Bronchial epithelial cell (primary cell): ENCODE results near the gene ZNF14. TPM values are rescaled to one million over a fixed set of nuclear protein-coding genes. Genes with fewer than 3 reads are reported as not detected.
"Not testable (repeated sequence)": the region's sequence is repeated elsewhere in the genome, so short reads cannot be mapped to it uniquely, and the experiment has no call there.

Experiments
- DNase-seq: peaks from one replicate; pipeline ENCODE4 v3.0.0-alpha.2; 2010; ENCODE audit warnings: low read depth
- FAIRE-seq: peaks from 2 replicates; lab custom pipeline; 2011; peaks lifted over from hg19 to GRCh38; lab: Jason Lieb, UNC
- H3K27me3 ChIP-seq: 2 replicates; pipeline ENCODE4 v1.5.1; 2011; ENCODE audit warnings: low read length; ENCODE audit not compliant: control insufficient read depth, insufficient read depth
- H3K36me3 ChIP-seq: 2 replicates; pipeline ENCODE4 v1.5.1; 2011; ENCODE audit warnings: low read length; ENCODE audit not compliant: control insufficient read depth, insufficient read depth
- H3K4me3 ChIP-seq: 2 replicates; pipeline ENCODE4 v1.5.1; 2011; ENCODE audit warnings: mild to moderate bottlenecking, low read depth, low read length, control low read depth
- total RNA-seq: library from RNA; depleted of rRNA; stranded (reverse); fragments of >200 nt; gene quantifications from 2 replicates; pipeline ENCODE4 v1.2.1, GENCODE V29; 2014
- TF ChIP-seq, protein P1 (sequence below): IDR thresholded peaks from 2 replicates; pipeline ENCODE4 v1.5.1; 2011; ENCODE audit warnings: mild to moderate bottlenecking, moderate library complexity, low read length, control low read depth, inconsistent platforms; ENCODE audit not compliant: insufficient read depth, severe bottlenecking

ZNF14 gene
- 4.2 and 5.6 TPM in 2 replicates for total RNA-seq

GRCh38 chr19:19732579-19733501, at the start of gene ZNF14:
ZNF14 (minus strand) TSS chr19:19733112; CDS start chr19:19732958, 154 bp downstream.
- Histone ChIP-seq H3K27me3 (no peaks in the 10 kb centered on the region), H3K36me3 (no peaks in the 10 kb centered on the region), H3K4me3 (peak within 1 kb of the TSS; percentile 99)
- TF ChIP-seq, protein P1, sequence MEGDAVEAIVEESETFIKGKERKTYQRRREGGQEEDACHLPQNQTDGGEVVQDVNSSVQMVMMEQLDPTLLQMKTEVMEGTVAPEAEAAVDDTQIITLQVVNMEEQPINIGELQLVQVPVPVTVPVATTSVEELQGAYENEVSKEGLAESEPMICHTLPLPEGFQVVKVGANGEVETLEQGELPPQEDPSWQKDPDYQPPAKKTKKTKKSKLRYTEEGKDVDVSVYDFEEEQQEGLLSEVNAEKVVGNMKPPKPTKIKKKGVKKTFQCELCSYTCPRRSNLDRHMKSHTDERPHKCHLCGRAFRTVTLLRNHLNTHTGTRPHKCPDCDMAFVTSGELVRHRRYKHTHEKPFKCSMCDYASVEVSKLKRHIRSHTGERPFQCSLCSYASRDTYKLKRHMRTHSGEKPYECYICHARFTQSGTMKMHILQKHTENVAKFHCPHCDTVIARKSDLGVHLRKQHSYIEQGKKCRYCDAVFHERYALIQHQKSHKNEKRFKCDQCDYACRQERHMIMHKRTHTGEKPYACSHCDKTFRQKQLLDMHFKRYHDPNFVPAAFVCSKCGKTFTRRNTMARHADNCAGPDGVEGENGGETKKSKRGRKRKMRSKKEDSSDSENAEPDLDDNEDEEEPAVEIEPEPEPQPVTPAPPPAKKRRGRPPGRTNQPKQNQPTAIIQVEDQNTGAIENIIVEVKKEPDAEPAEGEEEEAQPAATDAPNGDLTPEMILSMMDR, result peak; percentile 25
- FAIRE-seq (no peak), DNase-seq (peak; percentile 87)

GRCh38 chr19:19781791-19782190, 48.9 kb upstream of the ZNF14 start:
- FAIRE-seq, DNase-seq, H3K4me3 ChIP-seq, H3K36me3 ChIP-seq, H3K27me3 ChIP-seq: not testable (repeated sequence)

DNA sequence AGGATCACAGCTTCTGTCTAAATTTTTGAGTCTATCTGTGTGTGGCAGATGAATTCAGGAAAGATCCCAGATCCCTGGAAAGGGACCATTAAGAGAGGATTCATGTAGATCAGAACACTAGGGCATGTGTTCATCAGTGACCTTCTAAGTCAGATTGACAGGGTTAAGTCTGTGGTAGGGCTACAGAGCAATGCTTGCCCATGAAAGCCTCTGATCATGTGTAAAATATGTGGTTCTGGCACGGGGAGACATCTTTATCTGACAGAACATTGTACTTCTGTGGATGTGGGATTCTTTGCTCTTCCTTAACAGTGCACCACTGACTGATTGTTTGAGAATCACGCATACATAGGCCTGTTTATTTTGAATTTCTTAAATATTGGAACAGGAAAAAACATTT, 45.8 kb upstream of the ZNF14 start:
- H3K36me3 ChIP-seq, result no peaks in the 10 kb centered on the region
- FAIRE-seq (no peak), DNase-seq (no peak)
- TF ChIP-seq, protein P1, result no peak
- no peak overlapping the region for H3K4me3 ChIP-seq
- no peaks in the 10 kb centered on the region for H3K27me3 ChIP-seq

- no peak overlapping the region for H3K4me3 ChIP-seq
- H3K36me3 ChIP-seq, result no peaks in the 10 kb centered on the region
- TF ChIP-seq, protein P1, result no peak
- DNase-seq (no peak), FAIRE-seq (no peak)
- no peaks in the 10 kb centered on the region for H3K27me3 ChIP-seq
These were observed 44.8 kb upstream of the ZNF14 start for GRCh38 chr19:19777692-19778091.

GRCh38 chr19:19776206-19777008, 43.5 kb upstream of the ZNF14 start:
- FAIRE-seq (peak; percentile 62), DNase-seq (peak; percentile 98)
- TF ChIP-seq, protein P1, result no peak
- Histone ChIP-seq H3K4me3 (peak overlapping the region; percentile 56), H3K36me3 (no peaks in the 10 kb centered on the region), H3K27me3 (no peaks in the 10 kb centered on the region)

- no peak for FAIRE-seq
- Histone ChIP-seq H3K36me3 (no peaks in the 10 kb centered on the region), H3K27me3 (no peaks in the 10 kb centered on the region), H3K4me3 (peak overlapping the region; percentile 56)
- TF ChIP-seq, protein P1, result no peak
- no peak for DNase-seq
These were observed 42.9 kb upstream of the ZNF14 start for GRCh38 chr19:19775891-19776205.
